Ovary (tissue), 9 donors: ENCODE data around the gene SAMD8. TPM values are rescaled to one million over a fixed set of nuclear protein-coding genes. Genes with fewer than 3 reads are reported as not detected.

ENCODE experiments used
- DNase-seq, 5 donors: peaks; one replicate each; pipeline ENCODE4 v3.0.0-alpha.2; 2019 to 2020
- H3K27ac ChIP-seq, 2 donors: fragments of 200-600 bp; one replicate each; pipeline versions ENCODE4 v1.5.1 to v1.8.0; 2019 to 2022
- H3K27me3 ChIP-seq: fragments of 200-600 bp; one replicate; pipeline ENCODE4 v1.8.0; 2022
- H3K36me3 ChIP-seq: fragments of 200-600 bp; sonication (generic); one replicate; pipeline ENCODE4 v1.5.1; 2019
- H3K4me1 ChIP-seq: one replicate; pipeline ENCODE4 v1.8.1; 2013; ENCODE audit warnings: mild to moderate bottlenecking, moderate library complexity; ENCODE audit not compliant: insufficient read depth
- H3K4me3 ChIP-seq: fragments of 200-600 bp; sonication (generic); one replicate; pipeline ENCODE4 v1.5.1; 2017
- H3K9me3 ChIP-seq, 2 donors: fragments of 200-600 bp in 1 of 2; sonication (generic) in 1 of 2; one replicate each; pipeline versions ENCODE4 v1.5.1 to v1.8.1; 2013 to 2019; ENCODE audit warnings: mild to moderate bottlenecking in 1 of 2, moderate library complexity in 1 of 2
- CTCF ChIP-seq, 3 donors: fragments of 450-650 bp in 2 of 3; fragments of 200-600 bp in 1 of 3; IDR thresholded peaks; one replicate each; pipeline versions ENCODE4 v1.5.1 to v1.8.0; 2016 to 2022; ENCODE audit warnings: antibody characterized with exemption in 3 of 3, mild to moderate bottlenecking in 1 of 3
- EP300 ChIP-seq: sonication (generic); formaldehyde crosslinking; IDR thresholded peaks from one replicate; pipeline ENCODE4 v1.6.1; 2017; ENCODE audit warnings: antibody characterized with exemption
- POLR2A ChIP-seq: fragments of 450-650 bp; IDR thresholded peaks from one replicate; pipeline ENCODE4 v1.6.1; 2017; ENCODE audit warnings: antibody characterized with exemption, mild to moderate bottlenecking, moderate library complexity
- WGBS, 3 donors: extraction: QIAGEN DNeasy Blood & Tissue Kit in 1 of 3; methylation state at CpG; one replicate each; pipeline versions ENCODE4 v1.1.5 to v1.1.7; 2013 to 2017; 5-methylcytosine and 5-hydroxymethylcytosine counted together
- intact Hi-C, 4 donors: fragments of 100-400 bp; cut with DNase I; formaldehyde crosslinking; loops; one replicate each; pipeline versions ENCODE4 v1.11.0 to v1.15.1; 2022 to 2023
- polyA plus RNA-seq, 2 donors: library from polyadenylated mRNA; stranded (reverse); fragments of 200-250 nt in 1 of 2; fragments of 350-450 nt in 1 of 2; fragmentation: Illumina TruSeq in 1 of 2; extraction: RNeasy Lipid Tissue Mini Kit (QIAGEN cat#74804) in 1 of 2; gene quantifications; one replicate each; pipeline ENCODE4 v1.2.3, GENCODE V29; 2013 to 2014
- total RNA-seq, 7 donors: library from RNA; depleted of rRNA in 2 of 7; stranded (reverse); fragments of >200 nt in 2 of 7; fragmentation: NEBNext Ultra II Directional in 3 of 7; extraction: Animal tissue kit (Norgen Biotek cat#: 25700) in 3 of 7; gene quantifications; one replicate each; pipeline versions ENCODE4 v1.1.0 to v1.2.4, GENCODE V29; 2016 to 2023
- donor health status: DM: no; HTN: no; CAD: no; lungs with moderate emphysema.
- donor health status: DM: no; HTN: no; CAD: no.
- donor health status: Bipolar disorder and iron deficiency.
- donor health status: DM: yes; HTN: yes; CAD: no.
- donor health status: DM: no; HTN: no; CAD: no.
- donor health status: DM: yes; HTN: yes; CAD: no.

Gene SAMD8
- total and polyA plus RNA-seq, 9 donors: 13.2 to 49.5 (median 32.0) TPM

- no peak overlapping the region for H3K27ac ChIP-seq
Observed at GRCh38 chr10:75159519-75159918, 48.1 kb downstream of the SAMD8 start.

GRCh38 chr10:75165684-75166622, 54.5 kb downstream of the SAMD8 start:
- intact Hi-C loops: no loop called here
- Histone ChIP-seq H3K4me3 (no peak overlapping the region), H3K9me3 (no peaks in the 10 kb centered on the region), H3K27ac (no peak overlapping the region), H3K36me3 (no peaks in the 10 kb centered on the region), H3K4me1 (peaks cover 3% of the 10 kb centered on the region), H3K27me3 (no peaks in the 10 kb centered on the region)
- WGBS, 3 donors: 20 to 44% (median 23%) methylated on average over 2 of the region's 2 CpGs
- DNase-seq: no peak
- no peak for TF ChIP-seq EP300
- no peak for TF ChIP-seq POLR2A

More at GRCh38 chr10:75159519-75159918, 48.1 kb downstream of the SAMD8 start:
- intact Hi-C loops: no loop called here
- no peak overlapping the region for H3K4me3 ChIP-seq
- DNase-seq: no peak
- H3K36me3 ChIP-seq: no peaks in the 10 kb centered on the region
- H3K4me1 ChIP-seq: no peaks in the 10 kb centered on the region
- no peak for TF ChIP-seq EP300
- TF ChIP-seq POLR2A: no peak
- no peak for TF ChIP-seq CTCF (IDR thresholded peaks at IDR 0.05)
- 31 to 43% (median 35%) methylated on average over 4 of the region's 4 CpGs for WGBS, 3 donors
- no peaks in the 10 kb centered on the region for H3K9me3 ChIP-seq
- H3K27me3 ChIP-seq: no peaks in the 10 kb centered on the region

- H3K36me3 ChIP-seq: no peaks in the 10 kb centered on the region
- peaks cover 3% of the 10 kb centered on the region for H3K4me1 ChIP-seq
- H3K4me3 ChIP-seq: no peak overlapping the region
- TF ChIP-seq CTCF (IDR thresholded peaks at IDR 0.05) (no peak), EP300 (no peak), POLR2A (no peak)
- no peak overlapping the region for H3K27ac ChIP-seq
- no peak for DNase-seq
- intact Hi-C loops: no loop called here
- H3K27me3 ChIP-seq: no peaks in the 10 kb centered on the region
- no peaks in the 10 kb centered on the region for H3K9me3 ChIP-seq
- 89 to 98% (median 89%) methylated on average over 1 of the region's 1 CpG for WGBS, 3 donors
Observed at GRCh38 chr10:75166623-75166972, 55.1 kb downstream of the SAMD8 start.

- no peak for DNase-seq
- WGBS, 3 donors: 61 to 86% (median 76%) methylated on average over 6 of the region's 6 CpGs
- H3K27me3 ChIP-seq: no peaks in the 10 kb centered on the region
- H3K36me3 ChIP-seq: no peaks in the 10 kb centered on the region
- no peak overlapping the region for H3K4me3 ChIP-seq
- TF ChIP-seq EP300: no peak
- no peak for TF ChIP-seq CTCF (IDR thresholded peaks at IDR 0.05)
- no peak for TF ChIP-seq POLR2A
- peaks cover 3% of the 10 kb centered on the region for H3K4me1 ChIP-seq
- intact Hi-C loops: no loop called here
- no peaks in the 10 kb centered on the region for H3K9me3 ChIP-seq
- H3K27ac ChIP-seq: no peak overlapping the region
Observed at GRCh38 chr10:75168275-75168674, 56.8 kb downstream of the SAMD8 start.

- intact Hi-C loops: no loop called here
- TF ChIP-seq POLR2A: no peak
- TF ChIP-seq CTCF (IDR thresholded peaks at IDR 0.05): no peak
- TF ChIP-seq EP300: no peak
- Histone ChIP-seq H3K4me3 (no peak overlapping the region), H3K4me1 (peaks cover 3% of the 10 kb centered on the region), H3K27me3 (no peaks in the 10 kb centered on the region), H3K9me3 (no peaks in the 10 kb centered on the region), H3K36me3 (no peaks in the 10 kb centered on the region), H3K27ac (no peak overlapping the region)
- DNase-seq: no peak
- WGBS, 3 donors: 37 to 51% (median 38%) methylated on average over 1 of the region's 1 CpG
Observed at GRCh38 chr10:75170215-75170614, 58.8 kb downstream of the SAMD8 start.
